PC-9 (cell line): ENCODE data around the gene MAB21L3. TPM values are rescaled to one million over a fixed set of nuclear protein-coding genes. Genes with fewer than 3 reads are reported as not detected.

Experiments used
- BruUV-seq: library from RNA; stranded (reverse); fragments of 400-500 nt; replicated peaks from 2 replicates; lab custom pipeline; 2021; lab: Mats Ljungman, UMichigan
- CTCF ChIA-PET: fragments of 300-600 bp; sonication (Branson Sonifier 250); formaldehyde crosslinking; loops from one replicate; lab custom pipeline; 2022; ENCODE audit warnings: antibody characterized with exemption; lab: Charles Lee
- POLR2A ChIA-PET: fragments of 300-600 bp; sonication (Branson Sonifier 250); formaldehyde crosslinking; loops from one replicate; lab custom pipeline; 2022; ENCODE audit warnings: antibody characterized with exemption; ENCODE audit not compliant: unreplicated experiment; lab: Charles Lee
- DNase-seq, 2 experiments: peaks; one replicate each; pipeline versions ENCODE4 v3.0.0 to v3.0.0-alpha.2; 2015 to 2022; ENCODE audit warnings: mixed read lengths in 1 of 2
- H2AFZ ChIP-seq: fragments of 200-600 bp; sonication (generic); 2 replicates; pipeline ENCODE4 v1.8.1; 2017; ENCODE audit warnings: antibody characterized with exemption
- H3F3A ChIP-seq: fragments of 200-600 bp; sonication (generic); 2 replicates; pipeline ENCODE4 v1.8.1; 2017; ENCODE audit warnings: antibody characterized with exemption, mild to moderate bottlenecking, low read depth; ENCODE audit not compliant: insufficient read depth
- H3K27ac ChIP-seq: fragments of 200-600 bp; sonication (generic); 2 replicates; pipeline ENCODE4 v1.6.1; 2016; ENCODE audit warnings: mixed run types
- H3K27me3 ChIP-seq: fragments of 200-600 bp; sonication (generic); 2 replicates; pipeline ENCODE4 v1.6.1; 2016; ENCODE audit warnings: low read depth, mixed run types; ENCODE audit not compliant: insufficient read depth
- H3K36me3 ChIP-seq: fragments of 200-600 bp; sonication (generic); 2 replicates; pipeline ENCODE4 v1.6.1; 2016; ENCODE audit warnings: low read depth, mixed run types
- H3K4me1 ChIP-seq: fragments of 200-600 bp; sonication (generic); replicated peaks from 2 replicates; pipeline ENCODE4 v1.6.1; 2016; ENCODE audit warnings: mixed run types; ENCODE audit not compliant: insufficient read depth
- H3K4me2 ChIP-seq: fragments of 200-600 bp; sonication (generic); 2 replicates; pipeline ENCODE4 v1.6.1; 2017; ENCODE audit warnings: mixed run types
- H3K4me3 ChIP-seq: fragments of 200-600 bp; sonication (generic); 2 replicates; pipeline ENCODE4 v1.6.1; 2016; ENCODE audit warnings: mixed run types
- H3K79me2 ChIP-seq: fragments of 200-600 bp; sonication (generic); 2 replicates; pipeline ENCODE4 v1.6.1; 2017; ENCODE audit warnings: low read depth, mixed run types
- H3K9me2 ChIP-seq: fragments of 200-600 bp; sonication (generic); 2 replicates; pipeline ENCODE4 v1.8.1; 2017; ENCODE audit warnings: mild to moderate bottlenecking; ENCODE audit not compliant: insufficient read depth
- H3K9me3 ChIP-seq: fragments of 200-600 bp; sonication (generic); 2 replicates; pipeline ENCODE4 v1.8.1; 2016; ENCODE audit warnings: low read depth; ENCODE audit not compliant: insufficient read depth
- H4K20me1 ChIP-seq: fragments of 200-600 bp; sonication (generic); 2 replicates; pipeline ENCODE4 v1.8.1; 2017; ENCODE audit not compliant: insufficient read depth
- CTCF ChIP-seq: fragments of 200-600 bp; sonication (generic); conservative IDR thresholded peaks from 2 replicates; pipeline ENCODE4 v1.6.1; 2017; ENCODE audit warnings: mixed run types, antibody characterized with exemption, mild to moderate bottlenecking, moderate library complexity
- EZH2 ChIP-seq: fragments of 200-600 bp; sonication (generic); IDR thresholded peaks from 2 replicates; pipeline ENCODE4 v1.8.0; 2017; ENCODE audit warnings: antibody characterized with exemption, low read depth
- intact Hi-C: fragments of 100-400 bp; cut with micrococcal nuclease; formaldehyde crosslinking; loops from one replicate; pipeline ENCODE4 v1.10.0; 2022; ENCODE audit not compliant: unreplicated experiment
- total RNA-seq: library from RNA; stranded (reverse); gene quantifications from 2 replicates; pipeline ENCODE4 v1.2.3, GENCODE V29; 2021

MAB21L3 gene
- total RNA-seq, 1 experiment from 2014 or later: not detected

- Histone ChIP-seq H3F3A (peaks cover 11% of the 10 kb centered on the region), H3K9me2 (no peaks in the 10 kb centered on the region), H3K27me3 (no peaks in the 10 kb centered on the region), H3K36me3 (no peaks in the 10 kb centered on the region), H2AFZ (no peak overlapping the region), H4K20me1 (no peaks in the 10 kb centered on the region), H3K9me3 (no peaks in the 10 kb centered on the region), H3K4me3 (no peak overlapping the region), H3K4me1 (peaks cover 29% of the 10 kb centered on the region), H3K27ac (no peak overlapping the region), H3K79me2 (no peaks in the 10 kb centered on the region), H3K4me2 (no peak overlapping the region)
- BruUV-seq: no TSS peak
- POLR2A ChIA-PET: no interaction called here
- TF ChIP-seq CTCF (no peak), EZH2 (no peak)
- intact Hi-C loops: no loop called here
- no peak for DNase-seq
- CTCF ChIA-PET: no interaction called here
Observed at GRCh38 chr1:116127848-116128540, 16.8 kb downstream of the MAB21L3 start.

- H3F3A ChIP-seq: peaks cover 6% of the 10 kb centered on the region; the same call in 1 of the 2 replicates
- TF ChIP-seq EZH2 (no peak), CTCF (no peak)
- ChIA-PET CTCF (no interaction called here), POLR2A (no interaction called here)
- peaks cover 23% of the 10 kb centered on the region for H3K4me1 ChIP-seq
- H3K9me2 ChIP-seq: no peaks in the 10 kb centered on the region
- H3K4me3 ChIP-seq: no peak overlapping the region
- H3K4me2 ChIP-seq: no peak overlapping the region
- no peaks in the 10 kb centered on the region for H3K9me3 ChIP-seq
- H3K27ac ChIP-seq: no peak overlapping the region
- no peaks in the 10 kb centered on the region for H4K20me1 ChIP-seq
- BruUV-seq: no TSS peak
- H3K27me3 ChIP-seq: no peaks in the 10 kb centered on the region
- no peak for DNase-seq
- H2AFZ ChIP-seq: no peak overlapping the region
- no peaks in the 10 kb centered on the region for H3K36me3 ChIP-seq
- no peaks in the 10 kb centered on the region for H3K79me2 ChIP-seq
- intact Hi-C loops: no loop called here
Observed at GRCh38 chr1:116128664-116129063, 17.5 kb downstream of the MAB21L3 start.

GRCh38 chr1:116129537-116129936 lies 18.3 kb downstream of the MAB21L3 start:
- TF ChIP-seq CTCF (no peak), EZH2 (no peak)
- H3K79me2 ChIP-seq: no peaks in the 10 kb centered on the region
- no peaks in the 10 kb centered on the region for H3K9me2 ChIP-seq
- BruUV-seq: no TSS peak
- no peaks in the 10 kb centered on the region for H3K36me3 ChIP-seq
- H3K27ac ChIP-seq: no peak overlapping the region
- H3K27me3 ChIP-seq: no peaks in the 10 kb centered on the region
- DNase-seq: no peak
- ChIA-PET CTCF (no interaction called here), POLR2A (no interaction called here)
- H3F3A ChIP-seq: peaks cover 6% of the 10 kb centered on the region; the same call in 1 of the 2 replicates
- no peak overlapping the region for H3K4me3 ChIP-seq
- intact Hi-C loops: no loop called here
- no peak overlapping the region for H3K4me2 ChIP-seq
- peaks cover 19% of the 10 kb centered on the region for H3K4me1 ChIP-seq
- H3K9me3 ChIP-seq: no peaks in the 10 kb centered on the region
- no peak overlapping the region for H2AFZ ChIP-seq
- H4K20me1 ChIP-seq: no peaks in the 10 kb centered on the region
